ENCODE results near the gene SAXO1. TPM values are rescaled to one million over a fixed set of nuclear protein-coding genes. Genes with fewer than 3 reads are reported as not detected.

SAXO1 gene
- total and polyA plus RNA-seq, 4 experiments from 2014 or later, result 0.09 to 1.0 (median 0.32) TPM

DNA sequence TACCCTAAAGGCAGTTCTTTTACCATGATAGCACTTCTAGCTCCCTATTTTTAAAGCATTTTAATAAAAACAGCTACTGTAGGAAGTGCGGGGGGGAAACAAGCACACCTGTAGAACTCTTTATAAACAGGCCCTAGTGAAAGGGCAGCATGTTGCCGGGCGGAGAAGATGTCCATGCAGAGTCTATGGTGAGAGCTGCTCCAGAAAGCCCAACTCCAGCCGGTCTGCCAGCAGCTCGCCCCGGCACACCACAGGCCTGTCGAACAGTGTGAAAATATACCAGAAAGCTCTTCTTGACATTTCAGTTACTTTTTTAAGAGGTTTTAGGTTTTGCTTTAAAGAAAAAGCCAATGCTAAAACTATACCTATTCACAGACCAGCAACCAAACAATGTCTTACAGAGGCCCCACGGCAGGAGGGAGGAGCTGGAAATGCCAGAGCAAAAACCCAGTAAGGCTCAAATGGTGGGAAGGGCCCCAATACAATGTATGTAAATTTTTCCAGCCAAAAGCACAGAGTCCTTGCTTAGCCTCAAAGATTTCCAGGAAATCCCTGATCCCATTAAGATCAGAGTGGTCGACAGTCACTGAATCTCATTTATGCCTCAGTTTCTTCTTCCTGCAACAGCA lies 121.2 kb downstream of the SAXO1 start:
- Mint-ChIP-seq H3K9me3 (peaks cover 0 to 3% (median 0%) of the 10 kb centered on the region in 8 donors), H3K36me3 (no peaks in the 10 kb centered on the region), H3K4me1 (no peaks in the 10 kb centered on the region), H3K27ac (no peak overlapping the region), H3K27me3 (peaks cover 3 to 5% of the 10 kb centered on the region in 2 donors), H3K4me3 (no peak overlapping the region)
- Histone ChIP-seq H3K4me3 (ENCODE audit: low read length in 2 of 2) (no peak overlapping the region), H3K4me1 (ENCODE audit: insufficient read depth, low read length) (no peaks in the 10 kb centered on the region), H3K36me3 (ENCODE audit: insufficient read depth, low read length) (no peaks in the 10 kb centered on the region), H3K27me3 (ENCODE audit: insufficient read depth, low read length) (no peaks in the 10 kb centered on the region), H3K27ac (ENCODE audit: low read depth, low read length) (no peak overlapping the region), H3K9me3 (ENCODE audit: control insufficient read depth in 1 of 2, low read length in 2 of 2) (no peaks in the 10 kb centered on the region)
- intact Hi-C loops (cut with micrococcal nuclease), result no loop called here
- DNase-seq, result no peak
- CTCF ChIA-PET (ENCODE audit: partially characterized antibody), result no interaction called here
- POLR2A ChIA-PET (ENCODE audit: partially characterized antibody), result no interaction called here

DNA sequence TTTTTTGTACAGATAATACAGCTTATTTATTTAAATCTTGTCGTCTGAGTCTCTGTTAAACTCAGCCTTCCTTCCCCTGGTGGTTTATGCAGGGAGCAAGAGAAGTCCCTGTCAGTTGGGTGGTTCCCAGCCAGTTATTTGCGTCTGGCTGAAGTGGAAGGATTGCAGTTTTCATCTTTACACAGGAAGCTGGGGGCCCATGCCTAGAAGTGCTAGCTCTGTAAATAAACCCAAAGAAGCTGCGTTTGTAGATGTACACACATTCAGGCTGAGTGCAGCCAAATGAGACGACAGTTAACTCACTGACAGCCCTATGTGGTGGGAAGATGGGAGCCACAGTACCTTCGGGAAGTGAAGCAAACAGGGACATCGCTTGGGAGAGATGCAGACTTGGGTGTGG lies 122.1 kb downstream of the SAXO1 start:
- H3K4me3 ChIP-seq (ENCODE audit: low read length in 2 of 2), result no peak overlapping the region
- CTCF ChIA-PET (ENCODE audit: partially characterized antibody), result no interaction called here
- Mint-ChIP-seq H3K36me3 (no peaks in the 10 kb centered on the region), H3K4me1 (no peaks in the 10 kb centered on the region), H3K27me3 (peaks cover 3 to 5% of the 10 kb centered on the region in 2 donors), H3K27ac (no peak overlapping the region), H3K9me3 (peaks cover 0 to 3% (median 0%) of the 10 kb centered on the region in 8 donors), H3K4me3 (no peak overlapping the region)
- POLR2A ChIA-PET (ENCODE audit: partially characterized antibody), result no interaction called here
- DNase-seq, result no peak
- H3K36me3 ChIP-seq (ENCODE audit: insufficient read depth, low read length), result no peaks in the 10 kb centered on the region
- intact Hi-C loops (cut with micrococcal nuclease), result no loop called here
- H3K9me3 ChIP-seq (ENCODE audit: control insufficient read depth in 1 of 2, low read length in 2 of 2), result no peaks in the 10 kb centered on the region
- no peaks in the 10 kb centered on the region for H3K27me3 ChIP-seq (ENCODE audit: insufficient read depth, low read length)
- H3K27ac ChIP-seq (ENCODE audit: low read depth, low read length), result no peak overlapping the region
- no peaks in the 10 kb centered on the region for H3K4me1 ChIP-seq (ENCODE audit: insufficient read depth, low read length)

DNA sequence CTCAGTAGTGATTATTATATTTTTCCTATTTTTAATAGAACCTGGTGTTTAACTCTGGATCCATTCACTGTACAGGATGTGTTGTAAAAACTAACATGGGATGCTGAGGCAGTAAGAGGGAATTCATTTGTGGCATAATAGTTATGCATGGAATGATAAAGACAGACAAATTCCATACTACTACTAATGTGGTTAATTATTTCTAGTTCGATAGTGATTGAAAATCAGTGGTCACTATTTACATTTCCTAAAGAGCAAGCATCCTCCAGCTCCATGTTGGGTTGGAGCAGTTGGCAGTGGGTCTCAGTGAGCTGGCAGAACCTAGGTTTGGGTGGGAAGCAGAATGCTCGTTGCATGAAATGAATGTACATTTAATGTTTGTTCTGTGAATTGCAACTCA lies 122.6 kb downstream of the SAXO1 start:
- intact Hi-C loops (cut with micrococcal nuclease), result no loop called here
- Histone ChIP-seq H3K9me3 (ENCODE audit: control insufficient read depth in 1 of 2, low read length in 2 of 2) (no peaks in the 10 kb centered on the region), H3K27ac (ENCODE audit: low read depth, low read length) (no peak overlapping the region), H3K36me3 (ENCODE audit: insufficient read depth, low read length) (no peaks in the 10 kb centered on the region), H3K4me1 (ENCODE audit: insufficient read depth, low read length) (no peaks in the 10 kb centered on the region), H3K4me3 (ENCODE audit: low read length in 2 of 2) (no peak overlapping the region), H3K27me3 (ENCODE audit: insufficient read depth, low read length) (no peaks in the 10 kb centered on the region)
- no peaks in the 10 kb centered on the region for H3K36me3 Mint-ChIP-seq
- ChIA-PET POLR2A (ENCODE audit: partially characterized antibody) (no interaction called here), CTCF (ENCODE audit: partially characterized antibody) (no interaction called here)
- peaks cover 3 to 5% of the 10 kb centered on the region in 2 donors for H3K27me3 Mint-ChIP-seq
- no peak overlapping the region for H3K27ac Mint-ChIP-seq
- H3K4me1 Mint-ChIP-seq, result no peaks in the 10 kb centered on the region
- no peak overlapping the region for H3K4me3 Mint-ChIP-seq
- no peak for DNase-seq
- peaks cover 0 to 3% (median 0%) of the 10 kb centered on the region in 8 donors for H3K9me3 Mint-ChIP-seq

DNA sequence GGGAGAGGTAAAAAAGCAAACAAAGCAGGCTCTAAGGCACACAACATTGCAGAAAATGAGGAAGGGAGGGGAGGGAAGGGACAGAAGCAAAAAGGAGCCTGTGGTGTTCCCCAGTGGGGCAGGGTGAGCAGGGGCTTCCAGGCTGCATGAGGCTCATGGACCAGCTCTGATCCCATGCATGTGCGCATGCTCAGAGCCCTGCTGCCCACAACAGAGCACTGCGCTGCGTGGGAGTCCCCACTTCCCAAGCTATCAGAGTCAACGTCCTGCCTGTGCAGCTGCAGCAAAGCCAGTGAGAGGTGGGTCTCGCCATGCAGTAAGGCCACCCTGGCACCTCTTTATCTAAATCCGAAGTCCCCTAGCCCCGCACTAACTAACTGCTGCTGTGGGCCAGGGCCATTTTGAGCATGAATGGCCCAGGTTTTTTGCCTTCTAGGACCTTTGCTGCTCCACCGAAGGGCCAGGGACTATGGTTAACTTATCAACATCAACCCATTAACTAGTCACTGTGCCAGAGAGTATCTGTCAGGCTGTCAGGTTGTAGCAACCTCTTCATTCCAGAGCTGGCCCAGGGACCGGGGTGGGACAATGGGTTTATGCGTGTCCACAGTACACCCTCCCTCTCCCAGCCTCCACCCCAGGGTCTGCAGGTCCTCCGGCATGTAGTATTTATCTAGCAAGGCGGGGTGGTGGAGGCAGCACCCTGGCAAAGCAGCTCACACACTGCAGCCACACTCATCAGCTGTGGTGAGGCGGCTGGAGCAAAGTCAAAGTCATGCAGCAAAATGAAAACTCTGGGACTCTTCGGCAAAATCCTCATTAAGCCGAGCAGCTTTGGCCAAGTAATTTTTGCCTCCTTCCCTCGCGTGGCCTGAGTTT lies 123.6 kb downstream of the SAXO1 start:
- no peaks in the 10 kb centered on the region for H3K4me1 ChIP-seq (ENCODE audit: insufficient read depth, low read length)
- Mint-ChIP-seq H3K36me3 (no peaks in the 10 kb centered on the region), H3K27ac (no peak overlapping the region), H3K27me3 (peaks cover 3 to 5% of the 10 kb centered on the region in 2 donors), H3K9me3 (peaks cover 0 to 3% (median 0%) of the 10 kb centered on the region in 8 donors), H3K4me1 (no peaks in the 10 kb centered on the region), H3K4me3 (no peak overlapping the region)
- POLR2A ChIA-PET (ENCODE audit: partially characterized antibody), result no interaction called here
- CTCF ChIA-PET (ENCODE audit: partially characterized antibody), result no interaction called here
- H3K27ac ChIP-seq (ENCODE audit: low read depth, low read length), result no peak overlapping the region
- no peak overlapping the region for H3K4me3 ChIP-seq (ENCODE audit: low read length in 2 of 2)
- intact Hi-C loops (cut with micrococcal nuclease), result no loop called here
- no peaks in the 10 kb centered on the region for H3K27me3 ChIP-seq (ENCODE audit: insufficient read depth, low read length)
- no peaks in the 10 kb centered on the region for H3K36me3 ChIP-seq (ENCODE audit: insufficient read depth, low read length)
- DNase-seq, result no peak
- H3K9me3 ChIP-seq (ENCODE audit: control insufficient read depth in 1 of 2, low read length in 2 of 2), result no peaks in the 10 kb centered on the region

DNA sequence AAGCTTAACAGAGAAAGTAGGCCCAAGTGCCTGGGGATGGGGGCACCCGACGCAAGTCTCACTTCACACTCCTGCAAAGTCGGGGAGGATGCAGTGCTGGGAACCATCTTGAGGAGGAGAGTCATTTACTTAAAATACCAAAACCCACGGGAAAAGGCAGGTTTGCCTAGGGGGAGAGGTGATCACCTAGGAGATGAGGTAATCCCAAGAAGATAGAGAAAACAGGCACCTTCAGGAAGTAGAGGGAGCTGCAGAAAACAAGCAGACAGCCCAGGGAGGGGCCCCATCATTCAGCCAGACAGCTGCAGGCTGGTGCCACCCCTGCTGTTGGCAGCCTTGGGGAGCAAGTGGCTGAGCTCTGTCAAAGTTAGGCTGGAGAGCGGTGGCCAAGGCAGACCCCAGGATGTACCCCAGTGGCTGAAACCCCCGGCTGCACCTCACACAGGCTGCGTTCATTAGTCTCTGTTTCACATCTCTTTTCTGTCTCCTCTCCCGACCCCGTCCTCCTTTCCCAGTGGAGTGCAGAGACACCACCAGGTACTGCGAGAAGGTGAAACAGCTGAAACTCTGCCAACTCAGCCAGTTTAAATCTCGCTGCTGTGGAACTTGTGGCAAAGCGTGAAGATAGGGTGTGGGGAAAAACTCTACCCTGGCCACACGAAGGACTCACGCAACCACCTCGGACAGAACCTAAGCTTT lies 124.9 kb downstream of the SAXO1 start:
- Histone ChIP-seq H3K27me3 (ENCODE audit: insufficient read depth, low read length) (no peaks in the 10 kb centered on the region), H3K9me3 (ENCODE audit: control insufficient read depth in 1 of 2, low read length in 2 of 2) (no peaks in the 10 kb centered on the region), H3K4me3 (ENCODE audit: low read length in 2 of 2) (no peak overlapping the region), H3K36me3 (ENCODE audit: insufficient read depth, low read length) (no peaks in the 10 kb centered on the region), H3K4me1 (ENCODE audit: insufficient read depth, low read length) (no peaks in the 10 kb centered on the region), H3K27ac (ENCODE audit: low read depth, low read length) (no peak overlapping the region)
- Mint-ChIP-seq H3K4me3 (no peak overlapping the region), H3K27me3 (peaks cover 3 to 5% of the 10 kb centered on the region in 2 donors), H3K4me1 (no peaks in the 10 kb centered on the region), H3K9me3 (peaks cover 0 to 8% (median 4%) of the 10 kb centered on the region in 8 donors), H3K36me3 (no peaks in the 10 kb centered on the region), H3K27ac (no peak overlapping the region)
- POLR2A ChIA-PET (ENCODE audit: partially characterized antibody), result no interaction called here
- CTCF ChIA-PET (ENCODE audit: partially characterized antibody), result no interaction called here
- intact Hi-C loops (cut with micrococcal nuclease), result no loop called here
- no peak for DNase-seq

DNA sequence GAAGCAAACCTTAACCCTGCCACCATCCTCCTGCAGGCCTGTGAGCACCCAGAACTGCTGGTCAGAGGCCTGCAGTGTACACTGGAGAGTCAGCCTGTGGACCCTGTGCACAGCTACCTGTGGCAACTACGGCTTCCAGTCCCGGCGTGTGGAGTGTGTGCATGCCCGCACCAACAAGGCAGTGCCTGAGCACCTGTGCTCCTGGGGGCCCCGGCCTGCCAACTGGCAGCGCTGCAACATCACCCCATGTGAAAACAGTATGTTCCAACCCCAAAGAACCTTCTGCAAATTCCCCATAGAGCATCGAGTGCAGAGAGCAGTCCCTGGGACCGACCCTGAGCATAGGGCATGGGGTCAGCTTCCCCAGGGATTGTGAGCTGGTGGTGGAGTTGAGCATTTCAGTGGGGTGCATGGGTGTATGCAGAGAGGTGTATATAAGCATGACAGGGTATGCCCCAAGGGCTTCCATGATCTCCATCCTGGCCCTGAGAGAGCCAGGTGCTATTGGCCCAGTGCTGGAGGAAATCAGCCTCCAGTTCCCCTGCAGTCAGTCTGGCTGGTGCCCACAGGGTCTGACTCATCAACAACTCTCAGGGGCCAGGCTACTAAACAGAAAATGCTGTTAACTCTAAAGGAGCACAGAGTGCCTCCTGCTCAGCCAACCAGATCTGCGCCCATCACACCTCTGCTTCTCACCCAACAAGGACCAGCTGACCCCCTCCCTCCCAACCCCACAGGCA lies 126.2 kb downstream of the SAXO1 start:
- no peaks in the 10 kb centered on the region for H3K36me3 Mint-ChIP-seq
- POLR2A ChIA-PET (ENCODE audit: partially characterized antibody), result no interaction called here
- Histone ChIP-seq H3K36me3 (ENCODE audit: insufficient read depth, low read length) (no peaks in the 10 kb centered on the region), H3K27me3 (ENCODE audit: insufficient read depth, low read length) (no peaks in the 10 kb centered on the region), H3K4me3 (ENCODE audit: low read length in 2 of 2) (no peak overlapping the region), H3K27ac (ENCODE audit: low read depth, low read length) (no peak overlapping the region), H3K9me3 (ENCODE audit: control insufficient read depth in 1 of 2, low read length in 2 of 2) (no peaks in the 10 kb centered on the region), H3K4me1 (ENCODE audit: insufficient read depth, low read length) (no peaks in the 10 kb centered on the region)
- no peak for DNase-seq
- H3K4me1 Mint-ChIP-seq, result no peaks in the 10 kb centered on the region
- intact Hi-C loops (cut with micrococcal nuclease), result no loop called here
- CTCF ChIA-PET (ENCODE audit: partially characterized antibody), result no interaction called here
- H3K27ac Mint-ChIP-seq, result no peak overlapping the region
- peaks cover 1 to 5% of the 10 kb centered on the region in 2 donors for H3K27me3 Mint-ChIP-seq
- peaks cover 2 to 20% (median 12%) of the 10 kb centered on the region in 8 donors for H3K9me3 Mint-ChIP-seq
- no peak overlapping the region for H3K4me3 Mint-ChIP-seq
